Karpas-422 (cell line): ENCODE results near the gene SLC23A1. TPM values are rescaled to one million over a fixed set of nuclear protein-coding genes. Genes with fewer than 3 reads are reported as not detected.
A peak's percentile ranks its signal among the peaks of the same experiment; 100 is the strongest.

Experiments used
- DNase-seq: peaks from one replicate; pipeline ENCODE4 v3.0.0-alpha.2; 2015
- H2AFZ ChIP-seq: fragments of 200-600 bp; sonication (generic); 2 replicates; pipeline ENCODE4 v1.6.1; 2014; ENCODE audit warnings: antibody characterized with exemption, low read length, mixed read lengths
- H3K27ac ChIP-seq: fragments of 200-600 bp; sonication (generic); 2 replicates; pipeline ENCODE4 v1.5.1; 2014; ENCODE audit warnings: mild to moderate bottlenecking, low read length, moderate library complexity
- H3K27me3 ChIP-seq: fragments of 200-600 bp; sonication (generic); 2 replicates; pipeline ENCODE4 v1.6.1; 2014; ENCODE audit warnings: low read length, mixed read lengths
- H3K36me3 ChIP-seq: fragments of 200-600 bp; sonication (generic); 2 replicates; pipeline ENCODE4 v1.6.1; 2014; ENCODE audit warnings: low read length, mixed read lengths; ENCODE audit not compliant: insufficient read depth
- H3K4me1 ChIP-seq: fragments of 200-600 bp; sonication (generic); 2 replicates; pipeline ENCODE4 v1.6.1; 2014; ENCODE audit warnings: mild to moderate bottlenecking, low read length, mixed read lengths
- H3K4me2 ChIP-seq: fragments of 200-600 bp; sonication (generic); 2 replicates; pipeline ENCODE4 v1.6.1; 2014; ENCODE audit warnings: low read length, low read depth, mild to moderate bottlenecking; ENCODE audit not compliant: poor library complexity, severe bottlenecking
- H3K4me3 ChIP-seq: fragments of 200-600 bp; sonication (generic); 2 replicates; pipeline ENCODE4 v1.5.1; 2014; ENCODE audit warnings: mild to moderate bottlenecking, antibody characterized with exemption, low read length, mixed read lengths
- H3K79me2 ChIP-seq: fragments of 200-600 bp; sonication (generic); 2 replicates; pipeline ENCODE4 v1.6.1; 2014; ENCODE audit warnings: mild to moderate bottlenecking, low read length, mixed read lengths
- H3K9ac ChIP-seq: fragments of 200-600 bp; sonication (generic); 2 replicates; pipeline ENCODE4 v1.6.0; 2014; ENCODE audit warnings: low read length
- H3K9me2 ChIP-seq: fragments of 200-600 bp; sonication (generic), shearing (Covaris generic); replicated peaks from 2 replicates; pipeline ENCODE4 v1.6.0; 2014; ENCODE audit warnings: mild to moderate bottlenecking, low read length, moderate library complexity; ENCODE audit not compliant: insufficient read depth
- H3K9me3 ChIP-seq: fragments of 300-700, 200-600 bp; sonication (generic); 2 replicates; pipeline ENCODE4 v1.6.1; 2014; ENCODE audit warnings: low read length, mixed read lengths
- H4K20me1 ChIP-seq: fragments of 200-600 bp; sonication (generic); 2 replicates; pipeline ENCODE4 v1.6.1; 2014; ENCODE audit warnings: mild to moderate bottlenecking, antibody characterized with exemption, low read length, low read depth; ENCODE audit not compliant: insufficient read depth
- total RNA-seq: library from RNA; depleted of rRNA; stranded (reverse); fragments of >200 nt; shearing (Covaris generic); gene quantifications from 2 replicates; pipeline ENCODE4 v1.2.3, GENCODE V29; 2014; ENCODE audit warnings: low replicate concordance; rRNA removed

Gene SLC23A1
- total RNA-seq = not detected in 2 replicates

GRCh38 chr5:139383275-139383992 lies at the start of gene SLC23A1:
TSS of gene SLC23A1 (minus strand) at chr5:139383297. CDS start at chr5:139383253, 44 bp downstream.
- Histone ChIP-seq H3K9ac (no peak within 1 kb of the TSS; the same call in 1 of the 2 replicates), H3K36me3 (no peaks in the 10 kb centered on the region), H3K27ac (no peak within 1 kb of the TSS), H4K20me1 (no peaks in the 10 kb centered on the region), H3K9me3 (no peaks in the 10 kb centered on the region), H3K27me3 (no peaks in the 10 kb centered on the region), H3K4me3 (no peak within 1 kb of the TSS), H3K4me1 (peaks cover 48% of the 10 kb centered on the region), H3K79me2 (no peaks in the 10 kb centered on the region), H3K9me2 (no peaks in the 10 kb centered on the region), H3K4me2 (no peak within 1 kb of the TSS), H2AFZ (no peak within 1 kb of the TSS)
- DNase-seq = no peak

- Histone ChIP-seq H2AFZ (no peak overlapping the region), H3K4me1 (peaks cover 12% of the 10 kb centered on the region), H3K9ac (no peak overlapping the region), H3K4me3 (no peak overlapping the region), H3K27ac (no peak overlapping the region), H4K20me1 (no peaks in the 10 kb centered on the region), H3K4me2 (peak overlapping the region; percentile 35), H3K36me3 (no peaks in the 10 kb centered on the region), H3K9me3 (no peaks in the 10 kb centered on the region), H3K27me3 (no peaks in the 10 kb centered on the region), H3K79me2 (no peaks in the 10 kb centered on the region), H3K9me2 (no peaks in the 10 kb centered on the region)
- no peak for DNase-seq
Measured at GRCh38 chr5:139431706-139432105, 48.6 kb upstream of the SLC23A1 start.

DNA sequence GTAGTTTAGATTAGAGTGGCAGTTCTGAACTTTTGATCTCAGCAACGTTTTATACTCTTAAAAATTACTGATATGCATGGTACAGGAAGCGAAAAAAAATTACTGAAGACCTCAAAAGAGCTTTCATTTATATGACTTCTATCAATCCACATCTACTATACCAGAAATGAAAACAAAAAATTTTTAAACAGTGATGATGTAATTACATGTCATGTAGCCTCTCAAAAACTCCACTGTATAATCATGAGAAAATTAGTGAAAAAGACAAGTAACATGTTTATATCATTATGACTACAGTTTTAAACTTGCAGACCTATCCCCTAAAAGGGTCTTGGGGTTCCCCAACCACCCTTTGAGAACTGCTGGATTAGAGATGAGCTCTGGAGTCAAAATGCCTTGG lies 46.9 kb upstream of the SLC23A1 start:
- Histone ChIP-seq H3K36me3 (no peaks in the 10 kb centered on the region), H3K79me2 (no peaks in the 10 kb centered on the region), H3K9ac (no peak overlapping the region), H3K27ac (no peak overlapping the region), H3K27me3 (no peaks in the 10 kb centered on the region), H4K20me1 (no peaks in the 10 kb centered on the region), H3K4me3 (no peak overlapping the region), H3K9me2 (no peaks in the 10 kb centered on the region), H3K4me1 (peaks cover 12% of the 10 kb centered on the region), H3K4me2 (no peak overlapping the region), H3K9me3 (no peaks in the 10 kb centered on the region), H2AFZ (no peak overlapping the region)
- no peak for DNase-seq

GRCh38 chr5:139426203-139426885 lies 43.2 kb upstream of the SLC23A1 start:
- Histone ChIP-seq H3K9ac (no peak overlapping the region), H3K4me1 (peaks cover 5% of the 10 kb centered on the region), H3K79me2 (no peaks in the 10 kb centered on the region), H2AFZ (no peak overlapping the region), H3K4me2 (no peak overlapping the region), H3K4me3 (no peak overlapping the region), H3K36me3 (no peaks in the 10 kb centered on the region), H3K9me3 (no peaks in the 10 kb centered on the region), H3K27ac (no peak overlapping the region), H4K20me1 (no peaks in the 10 kb centered on the region), H3K9me2 (no peaks in the 10 kb centered on the region), H3K27me3 (no peaks in the 10 kb centered on the region)
- no peak for DNase-seq

GRCh38 chr5:139425497-139425896 lies 42.4 kb upstream of the SLC23A1 start:
- Histone ChIP-seq H2AFZ (no peak overlapping the region), H3K9ac (no peak overlapping the region), H4K20me1 (no peaks in the 10 kb centered on the region), H3K9me3 (no peaks in the 10 kb centered on the region), H3K4me2 (no peak overlapping the region), H3K27me3 (no peaks in the 10 kb centered on the region), H3K4me3 (no peak overlapping the region), H3K36me3 (no peaks in the 10 kb centered on the region), H3K4me1 (no peaks in the 10 kb centered on the region), H3K79me2 (no peaks in the 10 kb centered on the region), H3K9me2 (no peaks in the 10 kb centered on the region), H3K27ac (no peak overlapping the region)
- DNase-seq = no peak

GRCh38 chr5:139422307-139422893 lies 39.3 kb upstream of the SLC23A1 start:
- H3K4me2 ChIP-seq = no peak overlapping the region
- H3K9me2 ChIP-seq = no peaks in the 10 kb centered on the region
- H3K79me2 ChIP-seq = no peaks in the 10 kb centered on the region
- no peak overlapping the region for H3K27ac ChIP-seq
- no peaks in the 10 kb centered on the region for H3K27me3 ChIP-seq
- DNase-seq = peak; percentile 90
- no peak overlapping the region for H3K9ac ChIP-seq
- no peaks in the 10 kb centered on the region for H3K4me1 ChIP-seq
- H3K9me3 ChIP-seq = no peaks in the 10 kb centered on the region
- H3K36me3 ChIP-seq = no peaks in the 10 kb centered on the region
- no peak overlapping the region for H2AFZ ChIP-seq
- H4K20me1 ChIP-seq = no peaks in the 10 kb centered on the region
- H3K4me3 ChIP-seq = no peak overlapping the region

GRCh38 chr5:139419226-139420192 lies 36.4 kb upstream of the SLC23A1 start:
- no peaks in the 10 kb centered on the region for H3K9me2 ChIP-seq
- no peak overlapping the region for H2AFZ ChIP-seq
- H3K79me2 ChIP-seq = no peaks in the 10 kb centered on the region
- no peaks in the 10 kb centered on the region for H3K36me3 ChIP-seq
- no peak for DNase-seq
- no peaks in the 10 kb centered on the region for H3K4me1 ChIP-seq
- no peaks in the 10 kb centered on the region for H4K20me1 ChIP-seq
- no peaks in the 10 kb centered on the region for H3K9me3 ChIP-seq
- no peak overlapping the region for H3K4me3 ChIP-seq
- H3K27me3 ChIP-seq = no peaks in the 10 kb centered on the region
- H3K4me2 ChIP-seq = no peak overlapping the region
- no peak overlapping the region for H3K27ac ChIP-seq
- no peak overlapping the region for H3K9ac ChIP-seq
